Measurements from ENCODE around the gene OR4E1.
"Not testable (repeated sequence)": the region's sequence is repeated elsewhere in the genome, so short reads cannot be mapped to it uniquely, and the experiment has no call there.

OR4E1 gene

DNA sequence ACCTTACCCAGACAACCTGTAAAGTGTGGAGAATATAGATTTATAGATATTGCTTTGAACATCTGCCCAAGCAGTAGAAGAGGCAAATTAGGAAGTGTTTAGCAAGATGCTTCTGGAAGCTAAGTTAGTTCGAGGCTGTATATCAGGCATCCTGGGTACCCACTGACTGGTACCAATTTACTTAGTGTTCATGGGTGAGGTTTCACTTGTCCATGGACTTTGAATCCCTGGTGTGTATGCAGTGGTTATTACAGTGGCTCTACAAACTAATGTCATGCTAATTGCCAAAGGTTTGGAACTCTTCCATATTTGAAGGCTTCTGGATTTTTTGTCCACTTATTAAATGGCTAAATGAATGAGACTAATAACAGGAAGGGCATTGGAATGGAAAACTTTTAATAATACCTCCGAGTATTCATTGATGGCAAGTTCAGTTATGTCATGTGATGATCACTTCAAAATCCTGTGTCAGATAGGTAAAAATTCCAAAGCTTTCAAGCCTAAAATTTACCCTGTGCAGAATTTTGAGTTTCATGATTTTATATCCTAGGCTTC is 20.2 kb downstream of the OR4E1 start, which contains the start of gene OR4E2:
Gene OR4E2, plus strand, starts transcription at position 505 of the 555 bp plus-strand sequence. CDS start 11,248 bp downstream, outside the sequence.
- H3K4me3 ChIP-seq (replicated peaks; ENCODE audit: low read depth, low read length), result no peak within 1 kb of the TSS
- DNase-seq (ENCODE audit: low read depth), result no peak
- TF ChIP-seq CTCF (IDR thresholded peaks at IDR 0.05; ENCODE audit: low read length, missing control alignments), result no peak

DNA sequence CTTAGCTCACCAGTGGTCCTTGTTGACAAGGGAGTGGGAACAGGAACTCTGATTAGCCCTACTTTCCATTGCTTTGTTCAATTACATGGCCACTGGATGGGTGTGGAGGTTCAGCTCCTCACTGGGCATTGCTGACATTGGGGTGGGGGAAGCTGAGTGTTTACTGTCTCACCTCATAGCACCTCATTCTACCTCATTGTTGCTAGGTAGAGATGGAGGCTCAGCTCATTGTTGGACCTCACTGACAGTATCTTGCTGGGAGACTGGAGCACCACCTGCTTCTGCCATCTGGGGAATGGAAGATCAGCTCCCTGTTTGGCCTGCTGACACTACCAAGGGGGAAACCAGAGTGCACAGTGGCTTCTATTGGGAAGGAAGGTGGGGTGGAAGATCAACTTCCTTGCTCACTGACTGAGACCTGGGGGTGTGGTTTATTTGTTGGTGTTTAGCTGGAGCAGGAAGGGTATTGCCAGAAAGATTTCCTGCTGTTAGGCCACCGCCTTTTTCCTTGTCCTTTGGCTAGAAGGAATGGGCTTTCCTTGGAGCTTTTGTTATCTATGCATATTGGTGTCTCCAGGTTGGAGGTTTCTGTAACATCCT is 21.3 kb downstream of the OR4E1 start:
- no peak for TF ChIP-seq CTCF (IDR thresholded peaks at IDR 0.05; ENCODE audit: low read length, missing control alignments)
- H3K4me3 ChIP-seq (replicated peaks; ENCODE audit: low read depth, low read length), result no peak overlapping the region
- no peak for DNase-seq (ENCODE audit: low read depth)

GRCh38 chr14:21647380-21647779 is 26.2 kb downstream of the OR4E1 start:
- peak; percentile 65 for DNase-seq (ENCODE audit: low read depth)
- no peak for TF ChIP-seq CTCF (IDR thresholded peaks at IDR 0.05; ENCODE audit: low read length, missing control alignments)
- H3K4me3 ChIP-seq (replicated peaks; ENCODE audit: low read depth, low read length), result no peak overlapping the region

- TF ChIP-seq CTCF (IDR thresholded peaks at IDR 0.05; ENCODE audit: low read length, missing control alignments), result no peak
- no peak for DNase-seq (ENCODE audit: low read depth)
- no peak overlapping the region for H3K4me3 ChIP-seq (replicated peaks; ENCODE audit: low read depth, low read length)
Measured at GRCh38 chr14:21643407-21643806, 30.2 kb downstream of the OR4E1 start.

GRCh38 chr14:21642683-21643082 is 30.9 kb downstream of the OR4E1 start:
- no peak overlapping the region for H3K4me3 ChIP-seq (replicated peaks; ENCODE audit: low read depth, low read length)
- no peak for DNase-seq (ENCODE audit: low read depth)
- no peak for TF ChIP-seq CTCF (IDR thresholded peaks at IDR 0.05; ENCODE audit: low read length, missing control alignments)

- H3K4me3 ChIP-seq (replicated peaks; ENCODE audit: low read depth, low read length), result no peak within 1 kb of the TSS
- no peak for DNase-seq (ENCODE audit: low read depth)
- no peak for TF ChIP-seq CTCF (IDR thresholded peaks at IDR 0.05; ENCODE audit: low read length, missing control alignments)
Measured at GRCh38 chr14:21634840-21635239, 38.8 kb downstream of the OR4E1 start, which contains the start of gene OR10G2. OR10G2 (minus strand) TSS chr14:21634940; CDS start chr14:21634842, 98 bp downstream.

GRCh38 chr14:21631084-21631483 is 42.5 kb downstream of the OR4E1 start:
- TF ChIP-seq CTCF (IDR thresholded peaks at IDR 0.05; ENCODE audit: low read length, missing control alignments), result no peak
- DNase-seq (ENCODE audit: low read depth), result no peak
- H3K4me3 ChIP-seq (replicated peaks; ENCODE audit: low read depth, low read length), result no peak overlapping the region

DNA sequence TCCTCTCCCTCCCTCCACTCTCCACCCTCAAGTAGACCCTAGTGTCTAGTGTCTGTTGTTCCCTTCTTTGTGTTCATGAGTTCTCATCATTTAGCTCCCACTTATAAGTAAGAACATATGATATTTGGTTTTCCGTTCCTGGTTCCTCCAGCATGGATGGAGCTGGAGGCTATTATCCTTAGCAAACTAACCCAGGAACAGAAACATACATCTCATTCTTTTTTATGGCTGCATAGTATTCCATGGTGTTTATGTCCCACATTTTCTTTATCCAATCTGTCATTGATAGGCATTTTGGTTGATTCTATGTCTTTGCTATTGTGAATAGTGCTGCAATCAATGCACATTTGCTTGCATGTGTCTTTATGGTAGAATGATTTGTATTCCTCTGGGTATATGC is 43.1 kb downstream of the OR4E1 start:
- not testable (repeated sequence) for H3K4me3 ChIP-seq (replicated peaks; ENCODE audit: low read depth, low read length); DNase-seq (ENCODE audit: low read depth)
